Progenitor cell of endocrine pancreas (in vitro differentiated cells): ENCODE measurements around the gene P3H2. TPM values are rescaled to one million over a fixed set of nuclear protein-coding genes. Genes with fewer than 3 reads are reported as not detected.
A peak's percentile ranks its signal among the peaks of the same experiment; 100 is the strongest.
"Not testable (repeated sequence)": the region's sequence is repeated elsewhere in the genome, so short reads cannot be mapped to it uniquely, and the experiment has no call there.

ENCODE experiments used
- DNase-seq: peaks from one replicate; pipeline ENCODE4 v3.0.0; 2021; ENCODE audit warnings: low spot score; ENCODE audit not compliant: unreplicated experiment
- H3K27ac Mint-ChIP-seq: 2 replicates; pipeline ENCODE4 v1.8.0; 2021; ENCODE audit warnings: mild to moderate bottlenecking, moderate library complexity, mixed read lengths
- H3K27me3 Mint-ChIP-seq: 2 replicates; pipeline ENCODE4 v1.8.0; 2021; ENCODE audit warnings: mixed read lengths
- H3K36me3 Mint-ChIP-seq: 2 replicates; pipeline ENCODE4 v1.8.0; 2022; ENCODE audit warnings: mixed read lengths; ENCODE audit not compliant: insufficient read depth
- H3K4me1 Mint-ChIP-seq: 2 replicates; pipeline ENCODE4 v1.8.0; 2021; ENCODE audit warnings: low read depth, mixed read lengths
- H3K4me3 Mint-ChIP-seq: 2 replicates; pipeline ENCODE4 v1.8.0; 2021; ENCODE audit warnings: low read depth, mild to moderate bottlenecking, moderate library complexity, mixed read lengths
- H3K9me3 Mint-ChIP-seq: 2 replicates; pipeline ENCODE4 v1.8.0; 2021; ENCODE audit warnings: low read depth, mixed read lengths
- CTCF ChIP-seq: fragments of 200-600 bp; sonication (generic); IDR thresholded peaks from one replicate; pipeline ENCODE4 v1.5.0; 2021; ENCODE audit warnings: antibody characterized with exemption, mild to moderate bottlenecking; ENCODE audit not compliant: unreplicated experiment
- total RNA-seq: library from RNA; stranded (reverse); gene quantifications from 2 replicates; pipeline ENCODE4 v1.2.1, GENCODE V29; 2021

Gene P3H2
- total RNA-seq, 1 donor from 2014 or later: 5.3 TPM

DNA sequence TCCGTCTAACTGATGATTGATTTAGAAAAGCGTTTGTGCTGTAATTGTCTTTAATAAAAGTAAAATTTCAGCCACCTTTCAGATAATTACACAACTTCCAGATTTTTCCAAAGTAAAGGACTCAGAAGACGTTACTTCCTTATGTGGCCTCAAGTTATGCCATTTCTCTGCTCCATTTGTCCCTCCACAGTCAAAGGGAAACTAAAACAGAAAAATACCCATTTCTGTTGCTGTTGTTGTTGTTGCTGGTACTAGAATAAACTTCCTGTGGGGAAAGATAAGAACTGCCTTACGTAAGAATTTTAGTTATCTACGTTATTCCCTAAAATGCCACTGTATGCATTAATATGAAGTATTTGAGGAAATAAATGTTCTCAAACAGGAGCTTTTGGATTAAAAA lies 153.9 kb downstream of the P3H2 start:
- H3K4me1 Mint-ChIP-seq: peaks cover under 1% of the 10 kb centered on the region
- H3K4me3 Mint-ChIP-seq: no peak overlapping the region
- no peaks in the 10 kb centered on the region for H3K36me3 Mint-ChIP-seq
- TF ChIP-seq CTCF: no peak
- H3K27me3 Mint-ChIP-seq: peaks cover 5% of the 10 kb centered on the region
- no peaks in the 10 kb centered on the region for H3K9me3 Mint-ChIP-seq
- no peak overlapping the region for H3K27ac Mint-ChIP-seq
- DNase-seq: no peak

DNA sequence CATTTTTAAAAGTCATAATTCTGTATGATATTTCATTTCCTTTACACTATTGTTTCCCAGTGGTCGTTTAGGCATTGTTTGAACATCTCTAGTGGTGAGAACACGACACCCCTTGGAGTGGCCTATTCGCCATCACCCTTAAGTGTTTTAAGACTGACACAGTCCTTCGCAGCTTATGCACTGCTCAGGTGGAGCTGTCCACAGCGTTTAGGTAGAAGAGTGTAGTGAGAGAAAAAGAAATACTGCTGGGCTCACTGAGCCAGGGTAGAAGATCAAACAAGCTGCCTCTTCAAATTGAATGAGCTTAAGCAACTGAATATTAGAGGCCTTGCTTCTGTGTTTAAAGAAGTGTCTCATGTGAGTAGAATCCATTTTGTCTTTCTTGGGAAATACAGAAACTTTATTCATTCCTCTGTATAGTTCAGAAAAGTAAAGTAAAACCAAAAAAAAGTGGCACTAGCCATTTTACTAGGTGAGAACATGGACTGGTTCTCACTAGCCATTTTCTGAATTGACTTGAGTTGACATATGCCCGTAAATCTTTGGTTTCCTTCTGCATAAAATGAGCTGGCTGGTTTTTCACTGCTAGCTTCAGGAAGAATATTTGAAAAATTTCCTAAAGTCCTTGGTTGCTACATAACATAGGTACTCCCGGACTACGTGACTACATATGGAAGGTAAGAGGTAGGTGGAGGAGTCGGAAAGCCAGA lies 155.9 kb downstream of the P3H2 start:
- Mint-ChIP-seq H3K4me3 (no peak overlapping the region), H3K4me1 (peaks cover 5% of the 10 kb centered on the region), H3K36me3 (no peaks in the 10 kb centered on the region), H3K9me3 (no peaks in the 10 kb centered on the region), H3K27me3 (peaks cover 5% of the 10 kb centered on the region), H3K27ac (no peak overlapping the region)
- DNase-seq: no peak
- no peak for TF ChIP-seq CTCF

DNA sequence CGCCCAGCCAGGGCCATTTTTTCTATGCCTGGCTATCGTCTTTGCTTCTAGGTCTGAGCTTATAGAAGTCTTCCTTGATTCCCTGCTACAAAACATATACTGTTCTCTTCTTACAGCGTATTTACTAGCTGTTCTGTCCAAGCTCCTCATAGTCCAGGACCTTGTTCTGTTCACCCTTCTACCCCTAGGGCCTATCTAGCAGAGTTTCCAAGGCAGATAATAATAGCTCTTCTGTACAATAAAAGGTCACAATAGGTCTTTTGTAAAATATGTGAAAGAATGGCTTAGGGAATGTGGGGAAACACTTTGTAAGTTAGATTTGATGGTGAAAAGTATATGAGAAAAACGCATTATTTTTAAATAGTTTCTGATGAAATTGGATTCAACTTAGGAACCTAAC lies 158.2 kb downstream of the P3H2 start:
- Mint-ChIP-seq H3K4me3 (no peak overlapping the region), H3K27ac (no peak overlapping the region), H3K36me3 (no peaks in the 10 kb centered on the region), H3K9me3 (no peaks in the 10 kb centered on the region), H3K27me3 (peaks cover 15% of the 10 kb centered on the region), H3K4me1 (peaks cover 5% of the 10 kb centered on the region)
- no peak for TF ChIP-seq CTCF
- no peak for DNase-seq

- H3K4me3 Mint-ChIP-seq: no peak overlapping the region
- peaks cover 19% of the 10 kb centered on the region for H3K27me3 Mint-ChIP-seq
- peaks cover 5% of the 10 kb centered on the region for H3K4me1 Mint-ChIP-seq
- no peaks in the 10 kb centered on the region for H3K9me3 Mint-ChIP-seq
- H3K36me3 Mint-ChIP-seq: no peaks in the 10 kb centered on the region
- no peak overlapping the region for H3K27ac Mint-ChIP-seq
- DNase-seq: peak; percentile 77
- peak; percentile 91 for TF ChIP-seq CTCF
Observed at GRCh38 chr3:189961522-189962161, 159.1 kb downstream of the P3H2 start.

DNA sequence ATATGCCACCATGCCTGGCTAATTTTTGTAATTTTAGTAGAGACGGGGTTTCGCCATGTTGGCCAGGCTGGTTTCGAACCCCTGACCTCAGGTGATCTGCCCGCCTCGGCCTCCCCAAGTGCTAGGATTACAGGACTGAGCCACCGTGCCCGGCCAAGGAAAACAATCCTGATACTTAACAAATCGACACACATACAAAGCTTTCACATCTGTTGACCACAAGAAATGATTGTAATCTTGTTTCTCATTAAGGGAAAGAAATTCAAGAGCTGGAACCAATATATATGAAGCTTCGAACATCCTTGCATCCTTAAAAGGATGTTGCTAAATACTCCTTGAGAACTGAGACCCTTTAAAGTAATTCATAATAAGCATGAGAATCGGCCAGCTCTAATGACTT lies 159.6 kb downstream of the P3H2 start:
- H3K4me3 Mint-ChIP-seq, H3K36me3 Mint-ChIP-seq, H3K27ac Mint-ChIP-seq, H3K9me3 Mint-ChIP-seq, H3K4me1 Mint-ChIP-seq, DNase-seq: not testable (repeated sequence)
- H3K27me3 Mint-ChIP-seq: peaks cover 19% of the 10 kb centered on the region
